GM12872 (cell line): Measurements from ENCODE around the gene SUSD1.

Experiments
- TF ChIP-seq, protein P1 (sequence below): IDR thresholded peaks from 3 replicates; pipeline ENCODE4 v1.5.1; 2011; ENCODE audit warnings: low read depth, mild to moderate bottlenecking, low read length, moderate library complexity; ENCODE audit not compliant: insufficient read depth

Gene SUSD1

DNA sequence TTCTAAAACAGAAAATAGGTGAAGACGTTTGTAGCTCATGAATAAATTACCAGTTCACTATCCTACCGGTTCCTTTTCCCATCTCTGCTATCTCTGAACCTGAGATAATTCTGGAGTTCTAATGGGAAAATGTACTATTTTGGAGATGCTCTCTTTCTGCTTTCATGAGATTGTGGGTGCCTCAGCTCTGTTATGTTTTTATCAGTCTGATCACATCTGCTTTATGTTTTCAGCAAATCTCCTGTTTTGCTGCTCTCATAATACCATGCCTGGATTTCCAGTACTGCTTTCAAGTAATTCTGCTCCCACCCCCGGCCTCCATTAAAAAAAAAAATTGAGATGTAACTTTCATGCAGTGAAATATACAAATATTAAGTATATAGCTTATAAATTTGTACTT, 9.1 kb upstream of the SUSD1 start:
- TF ChIP-seq, protein P1, sequence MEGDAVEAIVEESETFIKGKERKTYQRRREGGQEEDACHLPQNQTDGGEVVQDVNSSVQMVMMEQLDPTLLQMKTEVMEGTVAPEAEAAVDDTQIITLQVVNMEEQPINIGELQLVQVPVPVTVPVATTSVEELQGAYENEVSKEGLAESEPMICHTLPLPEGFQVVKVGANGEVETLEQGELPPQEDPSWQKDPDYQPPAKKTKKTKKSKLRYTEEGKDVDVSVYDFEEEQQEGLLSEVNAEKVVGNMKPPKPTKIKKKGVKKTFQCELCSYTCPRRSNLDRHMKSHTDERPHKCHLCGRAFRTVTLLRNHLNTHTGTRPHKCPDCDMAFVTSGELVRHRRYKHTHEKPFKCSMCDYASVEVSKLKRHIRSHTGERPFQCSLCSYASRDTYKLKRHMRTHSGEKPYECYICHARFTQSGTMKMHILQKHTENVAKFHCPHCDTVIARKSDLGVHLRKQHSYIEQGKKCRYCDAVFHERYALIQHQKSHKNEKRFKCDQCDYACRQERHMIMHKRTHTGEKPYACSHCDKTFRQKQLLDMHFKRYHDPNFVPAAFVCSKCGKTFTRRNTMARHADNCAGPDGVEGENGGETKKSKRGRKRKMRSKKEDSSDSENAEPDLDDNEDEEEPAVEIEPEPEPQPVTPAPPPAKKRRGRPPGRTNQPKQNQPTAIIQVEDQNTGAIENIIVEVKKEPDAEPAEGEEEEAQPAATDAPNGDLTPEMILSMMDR = no peak

DNA sequence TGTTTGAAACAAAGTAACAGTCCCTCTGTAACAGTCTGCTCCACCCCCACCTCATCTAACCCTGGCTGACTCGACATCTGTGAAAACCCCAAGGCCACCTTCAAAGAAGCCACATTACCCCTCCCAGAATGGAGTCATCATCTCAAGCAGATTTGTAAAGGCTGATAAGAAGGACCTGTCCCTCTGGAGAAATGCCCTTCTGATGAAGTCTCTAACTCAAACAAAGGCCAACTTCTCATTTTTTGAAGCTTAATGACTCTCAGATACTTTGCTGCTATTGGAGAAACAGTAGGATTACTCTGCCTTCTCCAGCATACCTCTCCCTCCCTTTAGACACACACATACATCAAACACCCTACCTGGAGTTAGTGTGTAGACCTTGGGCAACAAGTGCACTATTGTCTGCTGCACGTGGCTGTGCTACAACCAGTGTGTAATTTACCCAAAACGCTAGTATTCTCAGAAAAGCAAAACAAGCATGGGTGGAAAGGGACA, 5.3 kb upstream of the SUSD1 start:
- TF ChIP-seq, protein P1 = no peak

DNA sequence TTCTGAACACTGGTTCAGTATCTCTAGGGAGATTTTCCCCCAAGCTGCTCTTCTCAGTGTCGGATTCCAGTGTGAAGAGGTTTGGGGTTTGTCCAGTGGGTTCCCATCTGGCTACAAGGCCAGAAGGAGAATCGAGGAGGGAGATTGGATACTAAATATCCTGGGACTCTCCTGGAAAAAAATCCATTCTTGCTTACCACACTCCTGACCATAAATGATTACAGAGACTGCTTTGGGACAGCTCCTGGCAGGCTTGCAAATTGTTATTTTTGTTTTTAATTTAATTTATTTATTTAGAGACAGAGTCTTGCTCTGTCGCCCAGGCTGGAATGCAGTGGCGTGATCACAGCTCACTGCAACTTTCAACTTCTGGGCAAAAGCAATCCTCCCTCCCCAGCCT, 4.7 kb upstream of the SUSD1 start:
- TF ChIP-seq, protein P1 = no peak

DNA sequence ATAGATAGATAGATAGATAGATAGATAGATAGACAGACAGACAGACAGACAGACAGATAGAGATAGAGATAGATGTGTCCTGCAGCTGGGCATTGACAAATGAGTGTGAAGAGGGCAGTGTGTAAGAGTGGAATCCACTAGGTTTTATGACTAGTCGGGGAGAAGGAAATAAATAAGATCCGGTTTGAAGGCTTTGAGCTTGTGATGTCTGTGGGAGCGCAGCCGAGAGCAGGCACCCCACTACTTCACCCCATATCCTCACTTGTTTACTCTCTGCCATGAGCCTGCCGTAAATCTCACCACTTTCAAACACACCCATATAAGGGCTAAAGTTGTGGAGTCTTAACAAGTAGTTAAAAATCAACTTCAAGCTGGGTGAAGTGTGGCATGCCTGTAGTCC, 1.4 kb upstream of the SUSD1 start:
- TF ChIP-seq, protein P1 = no peak

DNA sequence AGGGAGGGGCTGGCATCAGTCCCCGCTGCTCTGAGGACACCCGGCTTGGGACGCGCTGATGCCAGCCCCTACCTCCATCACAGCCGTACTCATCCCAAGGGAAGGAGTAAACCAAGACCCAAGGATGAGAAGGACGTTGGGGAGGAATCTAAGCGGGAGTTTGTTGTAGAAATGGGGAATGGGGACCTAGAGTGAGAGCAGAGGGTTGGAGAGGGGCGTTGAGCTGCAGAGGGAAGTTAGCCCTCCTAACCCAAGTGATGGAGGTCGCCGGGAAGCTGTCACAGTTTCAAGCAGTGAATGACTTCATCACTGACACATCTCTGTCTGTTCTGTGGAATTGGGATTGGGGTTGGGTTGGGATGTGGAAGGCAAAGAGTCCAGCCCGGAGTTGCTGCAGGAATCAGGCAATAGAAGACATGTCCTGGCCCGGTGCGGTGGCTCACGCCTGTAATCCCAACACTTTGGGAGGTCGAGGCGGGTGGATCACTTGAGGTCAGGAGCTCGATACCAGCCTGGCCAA, 759 bp upstream of the SUSD1 start:
- TF ChIP-seq, protein P1 = no peak

DNA sequence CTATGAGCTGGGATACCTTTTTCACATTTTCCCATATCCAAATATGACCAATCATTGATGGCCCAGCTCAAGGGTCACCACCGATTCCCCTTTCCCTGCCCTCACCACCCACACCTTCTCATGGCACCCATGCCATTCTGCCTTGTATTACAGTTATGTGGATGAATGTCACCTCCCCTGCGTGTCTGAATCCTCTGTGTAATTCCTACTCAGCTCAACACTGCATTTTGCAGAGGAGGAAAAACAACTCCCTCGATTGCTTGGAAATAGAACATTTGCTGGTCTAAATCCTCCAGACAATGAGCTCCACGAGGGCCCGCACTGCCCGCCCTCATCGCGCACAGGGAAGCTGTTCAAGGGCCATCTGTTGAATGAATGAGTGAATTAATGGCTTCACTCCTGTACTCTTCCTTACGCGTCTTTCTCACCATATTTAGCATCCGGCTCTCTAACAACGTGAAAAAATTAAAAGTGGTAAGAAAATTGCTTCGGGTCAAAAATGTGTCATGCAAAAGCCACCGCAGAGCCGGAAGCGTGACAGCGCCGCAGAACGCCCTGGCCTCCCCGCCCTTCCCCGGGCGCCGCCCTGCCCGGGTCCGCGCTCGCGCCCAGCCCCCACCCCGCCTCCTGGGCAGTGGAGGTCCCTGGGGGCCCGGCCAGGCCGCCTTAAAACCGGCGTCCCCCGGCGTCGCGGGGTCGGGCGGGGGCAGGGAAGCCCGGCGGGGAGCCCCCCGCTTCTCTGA, 704 bp downstream of the SUSD1 start:
- TF ChIP-seq, protein P1 = no peak

DNA sequence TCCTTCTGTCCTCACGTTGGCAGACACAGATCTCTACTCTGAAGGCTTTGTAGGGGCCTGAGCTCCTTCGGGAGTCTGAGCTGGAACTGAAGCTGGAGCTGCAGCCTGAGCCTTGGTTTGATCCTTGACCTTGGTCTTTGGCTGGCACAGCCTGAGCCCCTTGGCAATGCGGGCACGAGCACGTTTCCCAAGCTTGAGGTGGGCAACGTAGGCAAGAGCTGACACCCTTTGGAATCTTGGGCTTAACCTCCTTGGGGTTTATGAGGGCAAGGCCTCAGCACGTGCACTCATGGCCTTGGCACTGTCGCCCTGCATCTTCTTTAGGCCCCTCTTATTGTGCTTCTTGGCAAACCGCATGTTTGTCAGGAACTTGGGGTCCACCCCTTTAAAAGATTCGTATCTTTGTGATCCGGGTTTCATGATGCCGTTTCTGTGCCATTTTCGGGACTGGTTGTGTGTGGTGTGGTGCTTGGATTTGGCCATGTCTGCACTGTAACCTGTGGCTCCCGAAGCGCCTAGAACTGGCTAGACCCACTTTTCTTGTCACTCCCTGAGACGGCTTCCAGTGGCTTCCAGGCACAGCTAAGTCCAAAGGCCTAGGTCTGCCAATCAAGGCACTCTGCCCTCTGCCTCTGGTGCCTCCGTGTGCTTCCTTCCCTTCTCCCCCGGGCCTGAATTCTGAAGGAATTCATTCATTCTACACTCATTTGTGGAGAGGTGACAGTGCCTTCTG, 1.4 kb downstream of the SUSD1 start:
- TF ChIP-seq, protein P1 = no peak
